Measurements from ENCODE around the gene SLC19A1.

Gene SLC19A1

DNA sequence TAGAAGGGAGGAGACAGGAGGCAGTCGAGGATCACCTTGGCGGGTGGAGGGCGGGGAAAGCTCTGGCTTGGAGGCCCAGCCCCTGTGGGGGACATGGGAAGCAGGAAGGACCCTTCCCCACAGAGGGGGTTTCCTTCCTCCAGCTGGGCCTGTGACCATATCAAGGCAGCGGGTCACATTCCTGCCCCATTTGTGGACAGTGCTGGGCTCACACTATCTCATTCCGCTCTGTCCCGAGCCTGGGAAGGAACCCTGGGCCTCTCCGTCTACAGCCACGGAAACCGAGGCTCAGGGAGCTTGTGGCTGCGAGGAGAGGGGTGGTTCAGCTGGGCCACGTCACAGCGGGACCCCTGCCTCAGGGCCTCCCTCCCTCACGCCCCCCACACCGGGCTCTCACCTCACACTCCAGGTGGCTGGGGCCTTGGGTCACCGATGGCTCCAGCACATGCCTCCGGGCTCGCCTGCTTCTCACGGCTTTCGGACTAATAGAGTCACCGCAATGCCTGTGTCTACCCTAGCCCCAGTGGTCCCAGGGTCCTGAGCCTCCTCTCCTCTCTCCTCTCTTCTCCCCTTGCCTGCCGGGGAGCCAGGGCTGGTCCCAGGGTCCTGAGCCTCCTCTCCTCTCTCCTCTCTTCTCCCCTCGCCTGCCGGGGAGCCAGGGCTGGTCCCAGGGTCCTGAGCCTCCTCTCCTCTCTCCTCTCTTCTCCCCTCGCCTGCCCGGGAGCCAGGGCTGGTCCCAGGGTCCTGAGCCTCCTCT, 56.4 kb downstream of the SLC19A1 start:
- Mint-ChIP-seq H3K9me3 (peaks cover 7% of the 10 kb centered on the region), H3K36me3 (no peaks in the 10 kb centered on the region), H3K4me1 (peaks cover 19% of the 10 kb centered on the region), H3K27ac (peak overlapping the region; percentile 34), H3K27me3 (no peaks in the 10 kb centered on the region), H3K4me3 (no peak overlapping the region)
- no peak for ATAC-seq

DNA sequence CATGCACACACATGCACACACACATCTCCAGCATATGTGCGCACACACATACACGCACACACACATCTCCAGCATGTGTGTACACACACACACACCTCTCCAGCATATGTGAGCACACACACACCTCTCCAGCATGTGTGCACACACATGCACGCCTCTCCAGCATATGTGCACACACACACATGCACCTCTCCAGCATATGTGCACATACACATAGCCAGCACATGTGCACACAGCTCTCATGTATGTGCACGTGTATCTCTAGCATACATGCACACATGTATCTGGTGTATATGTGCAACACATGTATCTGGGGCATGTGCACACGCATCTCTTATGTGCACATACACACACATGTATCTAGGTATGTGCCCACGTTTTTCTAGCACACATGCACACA, 57.9 kb downstream of the SLC19A1 start:
- Mint-ChIP-seq H3K4me1 (peaks cover 25% of the 10 kb centered on the region), H3K27me3 (no peaks in the 10 kb centered on the region), H3K36me3 (no peaks in the 10 kb centered on the region), H3K27ac (peak overlapping the region; percentile 91), H3K4me3 (no peak overlapping the region), H3K9me3 (peaks cover 8% of the 10 kb centered on the region)
- ATAC-seq: no peak

DNA sequence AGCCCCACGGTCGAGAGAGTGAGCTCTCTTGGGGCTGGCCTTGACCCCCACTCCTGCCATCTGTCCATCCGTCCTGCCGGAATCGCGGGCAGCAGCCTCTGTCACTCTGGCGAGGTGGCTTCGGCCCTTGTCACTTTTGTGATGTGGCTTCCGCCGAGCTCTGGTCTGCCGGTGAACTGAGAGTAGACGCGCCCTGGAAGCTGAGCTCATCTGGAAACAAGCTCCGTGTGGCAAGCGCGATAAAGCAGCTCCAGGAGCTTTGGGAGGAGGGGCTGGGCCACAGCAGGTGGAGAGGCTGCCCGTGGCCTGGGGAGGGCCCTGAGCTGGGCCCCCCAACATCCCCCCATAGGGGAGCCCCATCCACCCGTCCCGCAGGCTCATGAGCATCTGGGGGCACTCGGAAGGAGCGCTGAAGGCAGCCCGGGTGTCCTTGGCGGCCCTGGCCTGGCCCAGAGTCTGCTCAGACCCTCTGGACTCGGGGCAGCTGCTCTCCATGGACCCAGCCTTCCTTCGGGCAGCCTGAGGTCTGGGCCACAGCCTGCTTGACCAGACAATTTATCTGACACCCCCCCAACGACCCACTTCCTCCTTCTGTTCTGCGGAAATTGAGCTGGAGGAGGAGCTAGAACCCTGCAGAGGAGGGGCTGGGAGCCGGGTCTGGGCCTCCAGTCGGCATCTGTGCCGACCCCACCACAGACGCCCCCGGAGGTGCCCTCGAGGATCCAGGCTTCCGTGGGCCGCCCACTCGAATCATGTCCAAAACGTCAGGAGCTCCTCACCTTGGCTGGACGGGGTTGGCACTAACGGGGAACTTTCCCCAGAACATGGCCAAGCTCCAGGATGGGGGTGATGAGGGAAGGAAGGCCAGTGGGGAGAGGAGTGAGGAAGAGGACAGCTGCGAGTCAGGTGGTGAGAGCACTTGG, 59.1 kb downstream of the SLC19A1 start:
- Mint-ChIP-seq H3K27ac (peak overlapping the region; percentile 91), H3K9me3 (peaks cover 10% of the 10 kb centered on the region), H3K4me1 (peaks cover 37% of the 10 kb centered on the region), H3K36me3 (no peaks in the 10 kb centered on the region), H3K4me3 (peak overlapping the region; percentile 69), H3K27me3 (no peaks in the 10 kb centered on the region)
- peak; percentile 64 for ATAC-seq

DNA sequence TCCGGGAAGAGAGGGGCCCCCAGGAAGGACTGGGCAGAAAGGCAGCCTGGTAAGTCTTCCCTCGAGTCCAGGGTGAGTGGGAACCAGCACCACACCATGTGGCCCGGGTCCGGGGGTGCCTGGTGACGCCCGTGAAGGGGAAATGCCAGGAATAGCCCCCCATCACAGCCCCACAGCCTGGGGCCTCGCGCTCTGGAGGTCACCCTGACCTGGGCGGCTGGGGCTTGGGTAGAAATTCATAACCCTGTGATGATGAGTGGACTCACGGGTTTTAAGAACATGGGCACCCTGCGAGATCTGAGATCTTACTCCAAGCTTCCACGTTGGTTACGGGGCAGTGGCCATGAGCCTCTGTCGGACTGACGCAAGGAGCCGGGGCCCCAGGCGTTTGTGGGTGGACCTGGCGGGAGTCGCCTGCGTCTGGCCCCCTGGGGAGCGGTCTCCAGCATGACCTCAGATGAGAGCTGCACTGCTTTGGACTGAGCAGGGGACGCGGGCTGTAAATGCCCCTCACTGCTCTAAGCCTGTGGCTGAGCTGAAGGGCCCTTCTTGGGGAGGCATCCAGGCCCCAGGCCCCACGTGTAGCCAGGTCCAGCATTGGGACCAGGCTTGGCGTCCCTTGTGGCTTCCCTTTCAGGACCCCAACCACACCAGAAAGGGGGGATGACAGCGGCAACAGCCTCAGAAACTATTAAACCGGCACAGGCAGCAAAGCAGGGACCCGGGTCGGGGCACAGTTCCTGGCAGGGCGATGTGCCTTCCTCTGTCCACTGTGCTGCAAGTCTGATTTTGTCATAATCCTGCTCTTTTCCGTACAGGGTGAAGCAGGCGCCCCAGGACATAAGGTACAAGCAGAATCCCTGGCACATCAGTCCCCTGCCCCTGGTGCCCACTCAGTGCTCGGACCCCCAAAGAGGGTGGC, 60.0 kb downstream of the SLC19A1 start:
- Mint-ChIP-seq H3K4me1 (peaks cover 42% of the 10 kb centered on the region), H3K36me3 (no peaks in the 10 kb centered on the region), H3K9me3 (peaks cover 10% of the 10 kb centered on the region), H3K27me3 (no peaks in the 10 kb centered on the region), H3K27ac (peak overlapping the region; percentile 91), H3K4me3 (peak overlapping the region; percentile 69)
- ATAC-seq: no peak

DNA sequence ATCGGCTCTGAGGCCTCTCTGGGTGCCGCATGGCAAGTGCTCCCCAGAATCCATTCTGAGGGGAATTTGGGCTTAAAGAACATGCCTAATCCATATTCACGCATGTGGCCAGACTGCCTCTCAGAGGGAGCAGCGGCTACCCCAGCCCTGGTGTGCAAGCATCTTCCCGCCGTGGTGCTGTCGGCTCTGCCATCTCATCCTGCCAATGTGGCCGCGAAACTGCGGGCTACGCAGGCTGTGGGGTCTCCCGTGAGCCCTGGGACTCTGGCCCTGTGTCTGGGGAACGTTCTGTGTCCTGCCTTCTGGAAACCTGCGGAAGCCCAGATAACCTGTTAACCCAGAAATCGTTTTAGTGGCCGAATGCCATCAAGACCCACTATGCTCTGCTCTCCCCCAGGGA, 60.7 kb downstream of the SLC19A1 start:
- H3K27me3 Mint-ChIP-seq: no peaks in the 10 kb centered on the region
- no peak for ATAC-seq
- H3K9me3 Mint-ChIP-seq: peaks cover 10% of the 10 kb centered on the region
- no peak overlapping the region for H3K4me3 Mint-ChIP-seq
- no peaks in the 10 kb centered on the region for H3K36me3 Mint-ChIP-seq
- no peak overlapping the region for H3K27ac Mint-ChIP-seq
- H3K4me1 Mint-ChIP-seq: peaks cover 42% of the 10 kb centered on the region

DNA sequence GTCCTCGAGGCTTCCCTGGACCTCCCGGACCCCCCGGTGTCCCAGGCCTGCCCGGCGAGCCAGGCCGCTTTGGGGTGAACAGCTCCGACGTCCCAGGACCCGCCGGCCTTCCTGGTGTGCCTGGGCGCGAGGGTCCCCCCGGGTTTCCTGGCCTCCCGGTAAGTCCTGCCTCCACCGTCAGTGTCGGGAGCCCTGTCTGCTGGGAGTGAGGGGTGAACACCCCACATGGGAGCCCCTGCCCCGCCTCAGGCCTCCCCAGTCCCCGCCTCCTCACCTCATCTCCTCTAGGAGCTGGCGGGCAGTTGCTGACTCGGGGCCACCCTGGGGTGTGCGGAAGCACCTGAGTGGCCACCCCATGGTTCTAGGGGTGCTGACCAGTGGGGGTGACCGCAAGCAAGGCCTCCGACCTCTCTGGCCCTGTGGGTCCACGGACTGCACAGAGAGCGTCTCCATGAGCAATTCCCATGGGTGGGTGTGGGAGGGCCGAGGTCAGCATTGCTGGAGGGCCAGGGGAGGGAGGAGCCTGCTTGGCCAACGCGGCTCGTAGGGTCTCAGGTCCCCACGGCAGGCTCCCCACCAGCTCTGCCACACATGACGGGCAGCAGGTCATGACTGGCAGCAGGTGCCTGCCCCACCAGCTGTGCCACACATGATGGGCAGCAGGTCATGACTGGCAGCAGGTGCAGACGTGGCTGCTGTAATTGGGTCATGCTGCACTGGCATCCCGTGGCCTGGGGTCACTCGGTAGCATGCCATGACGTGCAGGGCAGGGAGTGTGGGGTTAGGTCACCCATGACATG, 61.3 kb downstream of the SLC19A1 start:
- peaks cover 42% of the 10 kb centered on the region for H3K4me1 Mint-ChIP-seq
- H3K36me3 Mint-ChIP-seq: no peaks in the 10 kb centered on the region
- no peak overlapping the region for H3K4me3 Mint-ChIP-seq
- no peaks in the 10 kb centered on the region for H3K27me3 Mint-ChIP-seq
- peaks cover 10% of the 10 kb centered on the region for H3K9me3 Mint-ChIP-seq
- ATAC-seq: no peak
- H3K27ac Mint-ChIP-seq: no peak overlapping the region

DNA sequence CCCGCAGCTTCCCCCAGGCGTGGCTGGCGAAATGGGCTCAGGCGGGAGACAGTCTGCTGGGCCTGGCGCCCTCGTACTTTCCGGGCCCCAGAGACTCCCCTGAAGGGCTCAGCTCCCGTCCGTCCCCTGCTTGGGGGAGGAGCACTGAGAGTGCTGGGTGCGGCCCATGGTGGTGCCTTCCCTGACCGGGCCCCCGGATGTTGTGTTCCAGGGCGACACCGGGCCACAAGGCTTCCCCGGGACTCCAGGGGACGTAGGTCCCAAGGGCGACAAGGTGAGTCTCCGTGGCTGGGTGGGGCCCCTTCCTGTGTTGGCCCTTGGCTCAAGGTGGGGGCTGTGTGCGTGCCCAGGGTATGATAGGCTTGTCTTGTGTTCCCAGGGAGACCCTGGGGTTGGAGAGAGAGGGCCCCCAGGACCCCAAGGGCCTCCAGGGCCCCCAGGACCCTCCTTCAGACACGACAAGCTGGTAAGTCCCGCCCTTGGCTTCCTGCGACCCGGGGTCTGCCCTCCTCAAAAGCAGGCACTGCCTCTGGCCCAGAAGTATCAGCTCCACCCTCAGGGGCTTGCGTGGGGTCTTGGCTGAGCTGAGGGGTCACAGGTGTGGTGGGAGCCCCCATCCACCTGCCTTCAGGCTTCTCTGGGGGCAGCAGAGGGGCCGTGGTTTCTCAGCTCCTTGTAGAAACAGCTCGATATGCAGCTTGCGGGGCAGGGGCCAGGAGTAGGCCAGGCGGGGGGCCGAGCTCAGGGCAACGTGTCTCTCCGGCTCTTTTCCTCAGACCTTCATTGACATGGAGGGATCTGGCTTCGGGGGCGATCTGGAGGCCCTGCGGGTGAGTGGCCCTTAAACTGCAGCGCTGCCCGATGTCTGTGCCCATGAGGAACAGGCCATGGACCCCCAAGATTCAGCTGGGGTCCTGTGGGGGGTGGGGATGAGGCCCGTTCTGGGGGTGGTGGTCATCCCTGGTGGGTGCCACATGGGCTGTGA, 62.3 kb downstream of the SLC19A1 start:
- Mint-ChIP-seq H3K4me1 (peaks cover 42% of the 10 kb centered on the region), H3K36me3 (no peaks in the 10 kb centered on the region), H3K27me3 (no peaks in the 10 kb centered on the region), H3K4me3 (peak overlapping the region; percentile 3), H3K9me3 (peaks cover 10% of the 10 kb centered on the region), H3K27ac (peak overlapping the region; percentile 48)
- ATAC-seq: no peak

DNA sequence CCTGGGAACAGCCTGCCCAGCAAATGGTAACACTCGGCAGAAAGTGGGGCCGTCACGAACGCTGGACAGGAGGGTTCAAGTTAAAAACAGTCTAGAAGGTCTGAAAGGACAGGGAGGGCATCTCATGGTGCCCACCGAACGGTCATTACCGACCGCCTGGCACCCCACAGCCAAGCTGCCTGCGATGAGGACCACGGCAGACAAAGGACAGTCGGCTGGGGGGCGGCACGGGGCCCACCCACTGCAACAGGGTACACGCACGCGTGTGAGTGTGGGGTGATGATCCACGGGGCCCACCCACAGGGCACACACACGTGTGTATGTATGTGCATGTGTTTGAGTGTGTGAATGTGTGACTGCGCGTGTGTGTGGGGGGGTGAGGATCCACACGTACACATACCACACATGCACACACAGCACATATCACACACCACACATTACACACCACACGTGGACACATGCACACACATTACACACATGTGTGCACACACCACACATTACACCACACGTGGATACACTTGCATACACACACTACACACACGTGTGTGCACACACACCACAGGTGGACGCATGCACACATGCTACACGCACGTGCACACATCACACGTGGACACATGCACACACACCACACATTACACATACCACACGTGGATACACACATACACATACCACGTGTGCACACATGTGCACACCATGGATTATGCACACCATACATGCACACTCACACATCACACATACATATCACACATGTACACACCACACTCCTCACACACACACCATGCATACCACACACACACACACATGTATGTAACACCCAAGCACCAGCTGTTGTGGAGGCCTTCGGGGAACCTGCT, 63.2 kb downstream of the SLC19A1 start:
- Mint-ChIP-seq H3K27ac (peak overlapping the region; percentile 83), H3K4me3 (peak overlapping the region; percentile 3), H3K27me3 (no peaks in the 10 kb centered on the region), H3K9me3 (peaks cover 4% of the 10 kb centered on the region), H3K4me1 (peaks cover 37% of the 10 kb centered on the region), H3K36me3 (no peaks in the 10 kb centered on the region)
- no peak for ATAC-seq

DNA sequence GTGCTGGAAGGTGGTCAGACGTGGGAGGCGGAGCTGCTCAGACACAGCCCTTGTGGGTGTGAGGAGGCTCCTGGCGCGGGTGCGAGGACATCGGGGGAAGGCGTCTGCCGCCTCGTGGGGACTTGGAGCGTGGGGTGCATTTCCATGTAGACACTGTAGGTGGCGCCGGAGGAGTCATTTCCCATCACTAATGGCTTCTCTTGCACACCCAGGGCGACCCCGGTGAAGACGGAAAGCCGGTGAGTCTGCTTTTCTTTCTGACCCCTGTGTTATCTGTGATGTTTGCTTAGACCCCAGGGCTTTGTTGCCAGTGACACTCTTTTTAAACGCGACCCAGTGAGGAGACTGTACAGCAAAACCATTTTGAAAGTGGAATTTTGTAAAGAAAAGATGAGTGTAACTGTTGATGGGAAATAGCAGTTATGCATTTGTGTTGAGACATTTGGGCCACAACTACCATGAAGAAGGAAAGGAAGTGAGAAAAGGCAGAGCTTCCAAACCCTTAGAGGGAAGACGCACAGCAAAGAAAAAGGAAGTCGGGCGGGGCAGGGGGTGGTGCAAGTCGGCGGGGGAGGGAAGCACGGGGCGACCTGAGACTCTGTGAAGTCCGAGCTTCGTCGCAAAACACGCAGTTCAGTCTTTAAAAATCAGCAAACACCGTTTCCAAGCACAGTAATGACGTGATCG, 64.0 kb downstream of the SLC19A1 start:
- Mint-ChIP-seq H3K9me3 (peaks cover 3% of the 10 kb centered on the region), H3K27ac (peak overlapping the region; percentile 83), H3K4me3 (peak overlapping the region; percentile 76), H3K36me3 (no peaks in the 10 kb centered on the region), H3K27me3 (no peaks in the 10 kb centered on the region), H3K4me1 (peaks cover 31% of the 10 kb centered on the region)
- ATAC-seq: peak; percentile 67

DNA sequence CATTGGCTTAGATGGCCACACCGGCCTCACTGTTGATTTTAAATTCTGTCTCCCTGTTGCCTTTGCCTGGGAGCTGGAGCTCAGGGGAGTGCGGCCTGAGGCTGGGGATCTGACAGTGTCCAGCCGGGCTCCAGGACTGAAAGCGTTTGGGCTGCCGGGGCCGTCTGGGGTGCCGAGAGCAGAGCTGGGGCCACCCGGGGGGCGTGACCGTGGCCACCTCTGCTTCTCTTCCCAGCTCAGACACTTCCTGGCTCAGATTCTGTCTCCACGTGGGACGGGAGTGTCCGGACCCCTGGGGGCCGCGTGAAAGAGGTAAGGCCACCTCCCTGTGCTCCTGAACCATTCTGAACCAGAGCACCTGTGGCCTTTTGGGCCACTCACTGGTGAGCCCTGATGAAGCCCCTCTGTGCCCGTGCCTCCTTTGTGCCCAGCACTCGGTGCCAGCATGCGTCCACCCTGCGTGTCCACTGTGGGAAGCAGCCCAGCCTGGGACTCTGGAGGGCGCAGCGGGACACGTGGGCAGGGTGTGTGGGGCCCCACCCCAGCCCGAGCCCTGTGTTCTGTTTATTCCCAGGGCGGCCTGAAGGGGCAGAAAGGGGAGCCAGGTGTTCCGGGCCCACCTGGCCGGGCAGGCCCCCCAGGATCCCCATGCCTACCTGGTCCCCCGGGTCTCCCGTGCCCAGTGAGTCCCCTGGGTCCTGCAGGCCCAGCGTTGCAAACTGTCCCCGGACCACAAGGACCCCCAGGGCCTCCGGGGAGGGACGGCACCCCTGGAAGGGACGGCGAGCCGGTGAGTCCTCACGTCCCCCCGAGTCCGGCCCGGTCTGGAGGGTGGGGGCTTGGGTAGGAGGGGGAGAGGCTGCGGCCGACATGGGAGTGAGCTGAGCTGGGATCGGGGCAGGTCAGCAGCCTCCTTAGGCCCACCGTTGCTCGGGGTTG, 64.8 kb downstream of the SLC19A1 start:
- Mint-ChIP-seq H3K27ac (peak overlapping the region; percentile 83), H3K9me3 (peaks cover 3% of the 10 kb centered on the region), H3K36me3 (no peaks in the 10 kb centered on the region), H3K4me3 (peak overlapping the region; percentile 76), H3K4me1 (peaks cover 22% of the 10 kb centered on the region), H3K27me3 (no peaks in the 10 kb centered on the region)
- peak; percentile 9 for ATAC-seq

DNA sequence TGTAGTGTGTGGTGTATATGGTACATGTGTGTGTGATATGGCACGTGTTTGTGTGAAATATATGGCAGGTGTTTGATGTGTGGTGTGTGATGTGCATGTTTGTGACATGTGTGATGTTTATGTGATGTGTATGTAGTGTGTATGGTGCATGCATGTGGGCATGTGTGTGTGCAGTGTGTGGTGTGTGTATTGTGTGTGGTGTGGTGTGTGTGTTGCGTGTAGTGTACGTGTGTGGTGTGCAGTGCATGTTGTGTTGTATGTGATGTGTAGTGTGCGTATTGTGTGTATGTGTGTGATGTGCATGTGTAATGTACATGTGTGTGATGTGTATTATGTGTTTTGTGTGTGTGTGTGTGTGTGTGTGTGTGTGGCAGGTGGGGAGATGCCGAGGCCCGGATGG, 65.7 kb downstream of the SLC19A1 start:
- no peak overlapping the region for H3K4me3 Mint-ChIP-seq
- H3K27ac Mint-ChIP-seq: peak overlapping the region; percentile 0
- no peak for ATAC-seq
- no peaks in the 10 kb centered on the region for H3K27me3 Mint-ChIP-seq
- H3K36me3 Mint-ChIP-seq: no peaks in the 10 kb centered on the region
- peaks cover 22% of the 10 kb centered on the region for H3K4me1 Mint-ChIP-seq
- H3K9me3 Mint-ChIP-seq: peaks cover 3% of the 10 kb centered on the region

Measured in stimulated activated memory B cell treated with anti-CD40 and anti-IgM and Interleukin-4, amounts not matched to agents 10 μg/mL and 1 μg/mL and 100 μg/mL, for 72 hours (primary cell).